Measurements from ENCODE around the gene SEC16A.

DNA sequence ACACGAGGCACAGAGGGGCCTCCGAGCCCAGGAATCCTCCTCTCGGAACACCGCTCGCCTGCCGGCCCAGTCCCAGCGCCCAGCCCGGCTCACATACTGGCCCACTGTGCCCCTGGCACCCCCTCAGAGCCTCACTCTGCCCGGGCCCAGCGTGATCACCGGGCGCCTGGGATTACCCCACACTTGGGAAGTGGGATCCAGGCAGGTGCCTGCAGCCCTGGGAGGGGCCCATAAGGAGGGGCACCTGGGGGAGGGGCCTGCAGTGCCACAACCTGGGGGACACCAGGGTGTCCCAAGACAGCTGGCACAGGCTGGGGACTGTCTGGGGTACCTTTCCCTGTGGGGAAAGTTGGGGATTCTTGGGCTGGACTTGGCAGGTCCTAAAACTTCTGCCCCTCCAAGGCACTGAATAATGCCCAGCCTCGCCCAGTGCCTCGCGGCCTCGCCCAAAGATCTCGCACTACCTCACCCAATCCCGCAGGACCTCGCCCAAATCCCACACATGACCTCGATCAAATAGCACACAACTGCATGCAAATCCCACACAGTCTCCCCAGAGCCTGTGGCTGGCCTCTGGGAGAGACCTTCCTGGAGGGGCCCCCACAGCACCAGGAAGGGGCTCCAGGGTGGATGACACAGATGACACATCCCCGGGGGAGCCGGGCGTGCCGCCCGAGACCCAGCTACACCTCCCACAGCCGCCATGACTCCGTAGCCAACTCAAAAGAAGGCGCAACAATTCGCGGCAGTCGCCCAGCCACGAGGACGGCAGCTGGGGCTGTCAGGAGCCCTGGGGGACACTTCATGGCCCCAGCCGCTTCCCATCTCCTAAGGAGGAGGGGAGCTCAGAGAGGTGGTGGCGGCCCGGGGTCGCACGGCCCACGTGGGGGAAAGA, 49.3 kb upstream of the SEC16A start:
- no peak for TF ChIP-seq SP1 (IDR thresholded peaks at IDR 0.05)
- no peak for TF ChIP-seq FOXA1 (IDR thresholded peaks at IDR 0.05)
- TF ChIP-seq ARNT (IDR thresholded peaks at IDR 0.05), result no peak
- no peak for TF ChIP-seq FOXM1 (IDR thresholded peaks at IDR 0.05; ENCODE audit: borderline replicate concordance)
- TF ChIP-seq ZNF384 (IDR thresholded peaks at IDR 0.05), result no peak
- TF ChIP-seq TARDBP (IDR thresholded peaks at IDR 0.05), result no peak
- no peak for TF ChIP-seq SUZ12 (IDR thresholded peaks at IDR 0.05)
- no peak for TF ChIP-seq BHLHE40 (IDR thresholded peaks at IDR 0.05; ENCODE audit: borderline replicate concordance)

All from HEK293T (cell line).